ENCODE results near the gene CERS6.

The CERS6 gene

DNA sequence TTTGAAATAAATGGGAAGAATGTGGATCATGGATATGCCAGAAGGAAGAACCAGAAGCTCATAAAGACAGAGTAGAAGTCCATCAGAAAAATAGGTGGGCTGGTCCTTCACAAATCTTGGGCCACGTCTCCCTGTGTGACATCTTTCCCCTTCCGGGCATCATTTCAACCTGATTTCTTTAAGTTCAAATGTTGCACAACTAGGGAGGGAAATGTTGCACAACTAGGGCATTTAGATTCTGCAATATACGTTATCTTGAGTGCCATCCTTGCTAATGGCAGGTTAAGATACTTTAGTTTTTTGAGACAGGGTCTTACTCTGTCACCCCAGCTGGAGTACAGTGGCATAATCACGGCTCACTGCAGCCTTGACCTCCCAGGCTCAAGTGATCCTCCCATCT, 129.6 kb downstream of the CERS6 start:
- TF ChIP-seq, protein P1, sequence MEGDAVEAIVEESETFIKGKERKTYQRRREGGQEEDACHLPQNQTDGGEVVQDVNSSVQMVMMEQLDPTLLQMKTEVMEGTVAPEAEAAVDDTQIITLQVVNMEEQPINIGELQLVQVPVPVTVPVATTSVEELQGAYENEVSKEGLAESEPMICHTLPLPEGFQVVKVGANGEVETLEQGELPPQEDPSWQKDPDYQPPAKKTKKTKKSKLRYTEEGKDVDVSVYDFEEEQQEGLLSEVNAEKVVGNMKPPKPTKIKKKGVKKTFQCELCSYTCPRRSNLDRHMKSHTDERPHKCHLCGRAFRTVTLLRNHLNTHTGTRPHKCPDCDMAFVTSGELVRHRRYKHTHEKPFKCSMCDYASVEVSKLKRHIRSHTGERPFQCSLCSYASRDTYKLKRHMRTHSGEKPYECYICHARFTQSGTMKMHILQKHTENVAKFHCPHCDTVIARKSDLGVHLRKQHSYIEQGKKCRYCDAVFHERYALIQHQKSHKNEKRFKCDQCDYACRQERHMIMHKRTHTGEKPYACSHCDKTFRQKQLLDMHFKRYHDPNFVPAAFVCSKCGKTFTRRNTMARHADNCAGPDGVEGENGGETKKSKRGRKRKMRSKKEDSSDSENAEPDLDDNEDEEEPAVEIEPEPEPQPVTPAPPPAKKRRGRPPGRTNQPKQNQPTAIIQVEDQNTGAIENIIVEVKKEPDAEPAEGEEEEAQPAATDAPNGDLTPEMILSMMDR (IDR thresholded peaks at IDR 0.05) = no peak

DNA sequence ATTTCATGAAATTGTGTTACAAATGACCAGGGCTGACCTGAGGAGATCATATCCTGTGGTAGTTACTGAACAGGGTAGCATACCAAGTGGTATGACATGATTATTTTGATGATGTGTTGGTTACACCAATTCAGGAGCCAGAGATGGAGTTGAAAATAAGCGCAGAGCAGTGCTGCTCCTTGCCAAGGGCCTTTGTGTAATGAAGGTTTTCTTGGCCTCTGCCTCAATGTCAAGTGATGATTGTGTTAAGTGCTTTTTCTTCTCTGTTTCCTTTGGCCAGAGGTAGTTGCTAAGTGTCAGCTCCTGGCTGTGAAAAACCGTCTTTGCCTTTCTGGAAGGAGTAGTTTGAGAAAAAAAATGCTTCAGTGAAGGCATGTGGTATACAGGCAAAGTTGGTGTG, 131.2 kb downstream of the CERS6 start:
- TF ChIP-seq, protein P1 (IDR thresholded peaks at IDR 0.05) = no peak

DNA sequence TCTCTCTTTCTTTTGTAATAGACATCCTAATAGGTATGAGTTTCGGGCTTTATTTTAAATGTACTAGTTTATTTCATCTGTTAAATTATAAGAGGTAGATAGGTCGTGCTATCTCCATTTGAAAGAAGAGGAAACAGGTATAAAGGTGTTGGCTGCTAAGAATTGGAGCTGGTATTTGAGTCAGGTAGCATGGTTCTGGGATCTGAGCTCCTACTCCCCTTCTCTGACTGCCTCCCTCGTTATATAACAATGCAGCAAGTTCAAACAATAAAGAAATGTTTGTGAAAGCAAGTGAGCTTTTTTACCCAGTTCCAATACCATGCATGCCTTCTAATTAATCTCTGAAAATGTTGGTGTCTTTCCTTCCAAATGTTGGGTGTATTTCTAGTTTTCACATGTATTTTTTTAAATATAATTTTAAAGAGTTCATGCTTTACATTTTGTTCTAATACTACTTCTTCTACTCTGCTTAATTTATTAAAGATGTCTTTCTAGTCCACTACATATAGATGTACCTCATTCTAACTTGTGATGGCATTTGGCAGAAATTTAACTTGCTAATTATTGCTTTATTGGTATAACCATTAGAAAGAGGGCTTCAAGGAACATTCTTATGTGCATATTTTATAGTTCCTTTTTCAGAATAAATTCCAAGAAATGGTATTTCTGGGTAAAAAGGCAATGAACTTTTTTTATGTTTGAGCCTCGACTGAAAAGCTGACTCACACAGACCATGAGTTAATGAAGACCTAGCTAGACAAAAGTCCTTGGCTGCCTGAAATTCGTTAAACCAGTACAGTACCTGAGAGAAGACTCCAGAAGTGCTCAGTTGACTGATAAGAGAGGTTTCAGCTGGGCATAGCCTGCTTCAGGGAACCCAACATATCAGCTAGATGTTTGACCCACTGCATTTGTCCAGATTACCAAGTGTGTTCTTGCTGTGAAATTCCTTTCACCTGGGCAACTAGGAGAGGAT, 133.5 kb downstream of the CERS6 start:
- TF ChIP-seq, protein P1 (IDR thresholded peaks at IDR 0.05) = no peak

DNA sequence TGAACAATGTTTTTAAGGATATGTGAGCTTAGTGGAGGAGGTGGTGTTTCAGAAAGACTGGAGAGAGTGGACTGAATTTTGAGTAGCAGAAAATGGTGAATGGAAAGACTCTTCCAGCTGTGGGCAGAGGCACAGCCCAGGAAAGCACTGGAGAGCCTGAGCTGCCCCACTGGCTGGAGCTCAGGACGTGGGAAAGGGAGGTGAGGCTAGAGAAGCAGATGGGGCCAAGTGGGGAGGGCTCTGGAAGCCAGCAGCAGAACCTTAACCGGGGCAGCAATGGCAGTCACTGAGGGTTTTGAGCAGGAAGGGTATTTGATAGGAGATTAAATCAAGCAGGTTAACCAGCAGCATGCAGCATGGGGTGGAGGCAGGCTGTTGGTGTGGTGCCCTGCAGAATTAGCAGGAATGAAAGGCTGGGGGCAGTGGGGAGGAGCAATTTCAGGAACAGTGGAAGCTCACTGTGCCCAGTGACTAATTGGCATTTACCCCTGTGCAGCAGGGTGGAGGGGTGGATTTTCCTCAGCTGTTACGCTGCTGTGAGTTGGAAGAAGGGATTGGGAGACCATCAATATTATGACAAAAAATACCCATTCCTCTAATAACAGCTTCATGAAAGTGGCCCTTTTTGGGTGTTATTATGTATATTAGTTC, 136.2 kb downstream of the CERS6 start:
- TF ChIP-seq, protein P1 (IDR thresholded peaks at IDR 0.05) = no peak

DNA sequence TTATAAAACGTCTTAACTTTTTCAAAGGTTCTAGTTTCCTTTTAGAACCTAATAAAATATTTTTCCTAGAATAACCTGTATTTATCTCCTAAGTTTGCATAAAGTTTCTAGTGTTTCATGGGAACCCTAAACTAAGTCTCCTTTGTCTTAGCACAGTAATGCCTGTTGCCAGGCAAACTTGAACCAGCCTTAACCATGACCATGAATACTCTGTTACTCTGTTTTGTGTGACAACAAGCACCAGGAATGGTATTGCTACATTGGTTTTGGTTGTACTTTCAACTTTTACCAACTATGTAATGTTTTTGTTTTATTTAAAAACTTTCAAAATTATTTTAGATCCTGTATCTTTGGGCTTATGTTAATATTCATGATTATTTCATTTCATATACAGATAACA, 137.6 kb downstream of the CERS6 start:
- TF ChIP-seq, protein P1 (IDR thresholded peaks at IDR 0.05) = no peak

DNA sequence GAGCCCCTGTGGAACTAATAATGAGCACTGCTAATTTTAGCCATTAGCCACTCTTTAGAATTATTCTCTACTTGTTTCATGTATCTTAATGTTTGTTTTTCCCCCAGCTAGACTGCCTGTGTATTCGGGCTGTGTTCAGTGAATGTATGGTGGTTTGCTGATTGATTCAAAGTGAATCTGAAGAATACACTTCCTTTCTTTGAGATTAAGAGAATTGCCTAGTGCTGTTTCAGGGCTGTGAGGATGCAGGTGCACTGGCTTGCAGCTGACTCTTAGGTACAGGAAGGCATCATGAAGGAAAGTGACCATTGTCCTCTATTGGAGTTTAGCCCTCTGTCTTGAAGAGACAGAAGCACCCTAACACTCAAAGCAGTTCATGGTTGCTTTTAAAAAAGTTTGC, 138.7 kb downstream of the CERS6 start:
- TF ChIP-seq, protein P1 (IDR thresholded peaks at IDR 0.05) = no peak

DNA sequence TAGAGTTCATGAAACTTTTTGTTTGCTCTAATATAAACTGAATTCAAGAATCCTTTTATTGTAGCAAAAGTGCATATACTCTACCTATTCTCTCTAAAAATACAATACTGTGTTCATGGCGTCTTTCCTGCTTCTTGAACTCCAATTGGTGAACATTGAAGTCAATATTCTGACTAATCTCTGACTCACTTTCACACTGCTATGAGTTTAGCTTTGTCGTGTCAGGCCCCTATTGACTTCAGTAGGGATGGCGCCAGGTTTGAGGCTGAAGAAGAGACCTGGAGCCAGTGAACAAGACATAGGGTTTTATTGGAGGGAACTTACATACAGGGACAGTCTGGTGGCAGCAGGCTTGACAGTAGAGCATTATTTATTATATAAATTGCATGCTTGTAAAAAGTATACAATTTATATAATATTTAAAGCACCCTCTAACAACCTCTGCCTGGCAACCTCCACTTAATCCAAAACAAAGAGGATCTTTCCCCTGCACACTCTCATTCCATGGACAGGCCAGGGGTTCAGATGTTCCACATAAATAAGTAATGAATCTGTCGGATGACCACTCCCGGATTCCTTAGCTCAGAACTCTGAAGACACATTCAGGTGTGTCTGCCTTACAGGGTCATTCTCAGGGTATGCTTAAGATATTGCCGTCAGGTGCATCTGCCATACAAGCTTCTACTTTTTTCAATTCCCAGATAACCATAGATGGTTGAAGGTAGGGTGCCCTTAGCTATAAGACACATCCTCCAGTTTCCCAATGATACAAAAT, 141.0 kb downstream of the CERS6 start:
- TF ChIP-seq, protein P1 (IDR thresholded peaks at IDR 0.05) = no peak

Measured in LNCAP (cell line).